Mammary epithelial cell (primary cell): Measurements from ENCODE around the gene RHOD.

Experiments used
- EZH2 ChIP-seq: IDR thresholded peaks from 2 replicates; pipeline ENCODE4 v1.6.1; 2012; ENCODE audit warnings: low read length, inconsistent platforms, borderline replicate concordance
- TF ChIP-seq, protein P1 (sequence below), 2 donors: IDR thresholded peaks in 1 of 2; conservative IDR thresholded peaks in 1 of 2; 2 replicates each; pipeline ENCODE4 v1.5.1; 2011 to 2012; ENCODE audit warnings: inconsistent platforms in 2 of 2, low read length in 2 of 2, mild to moderate bottlenecking in 2 of 2, control low read depth in 1 of 2, low read depth in 1 of 2; ENCODE audit not compliant: insufficient read depth in 1 of 2; ENCODE audit errors: extremely low read depth in 1 of 2

DNA sequence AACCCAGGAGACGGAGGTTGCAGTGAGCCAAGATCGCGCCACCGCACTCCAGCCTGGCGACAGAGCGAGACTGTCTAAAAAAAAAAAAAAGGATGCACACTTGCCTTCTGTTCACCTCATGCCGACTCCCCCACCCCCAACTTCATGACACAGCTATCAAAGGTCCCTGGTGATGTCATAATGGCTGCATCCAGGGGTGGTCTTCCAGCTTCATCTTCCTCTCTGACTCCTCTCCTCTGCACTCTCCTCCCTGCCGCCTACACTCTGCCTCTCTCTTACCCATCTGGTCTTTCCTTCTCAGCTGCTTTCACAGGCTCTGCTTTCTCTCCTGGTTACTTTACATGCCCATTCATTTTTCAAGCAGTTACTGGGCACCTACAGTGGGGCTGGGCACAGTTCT, 46.0 kb downstream of the RHOD start:
- TF ChIP-seq, protein P1, sequence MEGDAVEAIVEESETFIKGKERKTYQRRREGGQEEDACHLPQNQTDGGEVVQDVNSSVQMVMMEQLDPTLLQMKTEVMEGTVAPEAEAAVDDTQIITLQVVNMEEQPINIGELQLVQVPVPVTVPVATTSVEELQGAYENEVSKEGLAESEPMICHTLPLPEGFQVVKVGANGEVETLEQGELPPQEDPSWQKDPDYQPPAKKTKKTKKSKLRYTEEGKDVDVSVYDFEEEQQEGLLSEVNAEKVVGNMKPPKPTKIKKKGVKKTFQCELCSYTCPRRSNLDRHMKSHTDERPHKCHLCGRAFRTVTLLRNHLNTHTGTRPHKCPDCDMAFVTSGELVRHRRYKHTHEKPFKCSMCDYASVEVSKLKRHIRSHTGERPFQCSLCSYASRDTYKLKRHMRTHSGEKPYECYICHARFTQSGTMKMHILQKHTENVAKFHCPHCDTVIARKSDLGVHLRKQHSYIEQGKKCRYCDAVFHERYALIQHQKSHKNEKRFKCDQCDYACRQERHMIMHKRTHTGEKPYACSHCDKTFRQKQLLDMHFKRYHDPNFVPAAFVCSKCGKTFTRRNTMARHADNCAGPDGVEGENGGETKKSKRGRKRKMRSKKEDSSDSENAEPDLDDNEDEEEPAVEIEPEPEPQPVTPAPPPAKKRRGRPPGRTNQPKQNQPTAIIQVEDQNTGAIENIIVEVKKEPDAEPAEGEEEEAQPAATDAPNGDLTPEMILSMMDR (conservative IDR thresholded peaks at IDR 0.05 in 1 of 2, IDR thresholded peaks at IDR 0.05 in 1 of 2; ENCODE audit: extremely low read depth in 1 of 2, insufficient read depth in 1 of 2, low read depth in 1 of 2, low read length in 2 of 2): no peak
- no peak for TF ChIP-seq EZH2
